IgD-negative memory B cell (primary cell): ENCODE measurements around the gene CCDC40. TPM values are rescaled to one million over a fixed set of nuclear protein-coding genes. Genes with fewer than 3 reads are reported as not detected.

Source experiments
- H3K27ac Mint-ChIP-seq, 3 donors: one replicate each; pipeline ENCODE4 v1.8.0; 2020 to 2022; ENCODE audit warnings: mild to moderate bottlenecking in 3 of 3, mixed read lengths in 3 of 3, moderate library complexity in 1 of 3
- H3K27me3 Mint-ChIP-seq: one replicate; pipeline ENCODE4 v1.8.0; 2021; ENCODE audit warnings: mixed read lengths
- H3K36me3 Mint-ChIP-seq: one replicate; pipeline ENCODE4 v1.8.0; 2020; ENCODE audit warnings: mild to moderate bottlenecking, mixed read lengths
- H3K4me1 Mint-ChIP-seq, 3 donors: one replicate each; pipeline ENCODE4 v1.8.0; 2020 to 2022; ENCODE audit warnings: mixed read lengths in 3 of 3, mild to moderate bottlenecking in 1 of 3
- H3K4me3 Mint-ChIP-seq, 4 donors: one replicate each; pipeline ENCODE4 v1.8.0; 2020 to 2022; ENCODE audit warnings: mild to moderate bottlenecking in 4 of 4, mixed read lengths in 4 of 4, moderate library complexity in 3 of 4
- H3K9me3 Mint-ChIP-seq, 3 donors: one replicate each; pipeline ENCODE4 v1.8.0; 2020 to 2021; ENCODE audit warnings: mixed read lengths in 3 of 3, mild to moderate bottlenecking in 1 of 3
- polyA plus RNA-seq: library from polyadenylated mRNA; unstranded; fragments of 300-500 nt; fragmentation: Illumina TruSeq; gene quantifications from one replicate; pipeline ENCODE4 v1.2.3, GENCODE V29; 2021

CCDC40 gene
- polyA plus RNA-seq, 1 donor from 2014 or later, result not detected

- H3K9me3 Mint-ChIP-seq, result no peaks in the 10 kb centered on the region
- peaks cover 9 to 18% (median 11%) of the 10 kb centered on the region in 3 donors for H3K4me1 Mint-ChIP-seq
- no peaks in the 10 kb centered on the region for H3K27me3 Mint-ChIP-seq
- peaks cover 5% of the 10 kb centered on the region for H3K36me3 Mint-ChIP-seq
- H3K27ac Mint-ChIP-seq, result peak within 1 kb of the TSS; percentile 82 to 94 (median 87)
- peak within 1 kb of the TSS; percentile 89 to 96 (median 95) for H3K4me3 Mint-ChIP-seq
Measured at GRCh38 chr17:80101011-80101945, 64.8 kb downstream of the CCDC40 start, which contains the start of gene GAA. Gene GAA, plus strand, starts transcription at chr17:80101581. Its CDS starts 3,006 bp downstream, at chr17:80104587.

- Mint-ChIP-seq H3K27ac (peak overlapping the region; percentile 82 to 94 (median 87)), H3K27me3 (no peaks in the 10 kb centered on the region), H3K4me1 (peaks cover 9 to 18% (median 11%) of the 10 kb centered on the region in 3 donors), H3K36me3 (peaks cover 5% of the 10 kb centered on the region), H3K9me3 (no peaks in the 10 kb centered on the region), H3K4me3 (peak overlapping the region; percentile 89 to 96 (median 95))
Measured at GRCh38 chr17:80101946-80102663, 65.7 kb downstream of the CCDC40 start.

GRCh38 chr17:80102664-80103448 is 66.4 kb downstream of the CCDC40 start:
- Mint-ChIP-seq H3K9me3 (no peaks in the 10 kb centered on the region), H3K4me3 (peak overlapping the region; percentile 54 to 96 (median 72)), H3K4me1 (peaks cover 9 to 18% (median 11%) of the 10 kb centered on the region in 3 donors), H3K36me3 (peaks cover 5% of the 10 kb centered on the region), H3K27ac (peak overlapping the region; percentile 47 to 94 (median 82)), H3K27me3 (no peaks in the 10 kb centered on the region)

DNA sequence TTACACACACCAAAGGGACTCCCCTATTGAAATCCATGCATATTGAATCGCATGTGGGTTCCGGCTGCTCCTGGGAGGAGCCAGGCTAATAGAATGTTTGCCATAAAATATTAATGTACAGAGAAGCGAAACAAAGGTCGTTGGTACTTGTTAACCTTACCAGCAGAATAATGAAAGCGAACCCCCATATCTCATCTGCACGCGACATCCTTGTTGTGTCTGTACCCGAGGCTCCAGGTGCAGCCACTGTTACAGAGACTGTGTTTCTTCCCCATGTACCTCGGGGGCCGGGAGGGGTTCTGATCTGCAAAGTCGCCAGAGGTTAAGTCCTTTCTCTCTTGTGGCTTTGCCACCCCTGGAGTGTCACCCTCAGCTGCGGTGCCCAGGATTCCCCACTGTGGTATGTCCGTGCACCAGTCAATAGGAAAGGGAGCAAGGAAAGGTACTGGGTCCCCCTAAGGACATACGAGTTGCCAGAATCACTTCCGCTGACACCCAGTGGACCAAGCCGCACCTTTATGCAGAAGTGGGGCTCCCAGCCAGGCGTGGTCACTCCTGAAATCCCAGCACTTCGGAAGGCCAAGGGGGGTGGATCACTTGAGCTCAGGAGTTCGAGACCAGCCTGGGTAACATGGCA is 67.1 kb downstream of the CCDC40 start:
- H3K9me3 Mint-ChIP-seq, result no peaks in the 10 kb centered on the region
- peak overlapping the region in 2 of 4 donors; percentile 4 to 96 for H3K4me3 Mint-ChIP-seq
- peaks cover 9 to 18% (median 11%) of the 10 kb centered on the region in 3 donors for H3K4me1 Mint-ChIP-seq
- H3K27ac Mint-ChIP-seq, result peak overlapping the region in 2 of 3 donors; percentile 10 to 62
- peaks cover 5% of the 10 kb centered on the region for H3K36me3 Mint-ChIP-seq
- H3K27me3 Mint-ChIP-seq, result no peaks in the 10 kb centered on the region

DNA sequence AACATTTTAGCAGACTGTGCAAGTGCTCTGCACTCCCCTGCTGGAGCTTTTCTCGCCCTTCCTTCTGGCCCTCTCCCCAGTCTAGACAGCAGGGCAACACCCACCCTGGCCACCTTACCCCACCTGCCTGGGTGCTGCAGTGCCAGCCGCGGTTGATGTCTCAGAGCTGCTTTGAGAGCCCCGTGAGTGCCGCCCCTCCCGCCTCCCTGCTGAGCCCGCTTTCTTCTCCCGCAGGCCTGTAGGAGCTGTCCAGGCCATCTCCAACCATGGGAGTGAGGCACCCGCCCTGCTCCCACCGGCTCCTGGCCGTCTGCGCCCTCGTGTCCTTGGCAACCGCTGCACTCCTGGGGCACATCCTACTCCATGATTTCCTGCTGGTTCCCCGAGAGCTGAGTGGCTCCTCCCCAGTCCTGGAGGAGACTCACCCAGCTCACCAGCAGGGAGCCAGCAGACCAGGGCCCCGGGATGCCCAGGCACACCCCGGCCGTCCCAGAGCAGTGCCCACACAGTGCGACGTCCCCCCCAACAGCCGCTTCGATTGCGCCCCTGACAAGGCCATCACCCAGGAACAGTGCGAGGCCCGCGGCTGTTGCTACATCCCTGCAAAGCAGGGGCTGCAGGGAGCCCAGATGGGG is 68.0 kb downstream of the CCDC40 start:
- H3K36me3 Mint-ChIP-seq, result peaks cover 5% of the 10 kb centered on the region
- H3K9me3 Mint-ChIP-seq, result no peaks in the 10 kb centered on the region
- H3K4me3 Mint-ChIP-seq, result peak overlapping the region in 2 of 4 donors; percentile 45 to 68
- H3K27ac Mint-ChIP-seq, result peak overlapping the region in 1 of 3 donors; percentile 62
- H3K4me1 Mint-ChIP-seq, result peaks cover 9 to 18% (median 11%) of the 10 kb centered on the region in 3 donors
- H3K27me3 Mint-ChIP-seq, result no peaks in the 10 kb centered on the region

- Mint-ChIP-seq H3K4me1 (peaks cover 9 to 18% (median 11%) of the 10 kb centered on the region in 3 donors), H3K27ac (no peak overlapping the region)
Measured at GRCh38 chr17:80104956-80105375, 68.5 kb downstream of the CCDC40 start.

DNA sequence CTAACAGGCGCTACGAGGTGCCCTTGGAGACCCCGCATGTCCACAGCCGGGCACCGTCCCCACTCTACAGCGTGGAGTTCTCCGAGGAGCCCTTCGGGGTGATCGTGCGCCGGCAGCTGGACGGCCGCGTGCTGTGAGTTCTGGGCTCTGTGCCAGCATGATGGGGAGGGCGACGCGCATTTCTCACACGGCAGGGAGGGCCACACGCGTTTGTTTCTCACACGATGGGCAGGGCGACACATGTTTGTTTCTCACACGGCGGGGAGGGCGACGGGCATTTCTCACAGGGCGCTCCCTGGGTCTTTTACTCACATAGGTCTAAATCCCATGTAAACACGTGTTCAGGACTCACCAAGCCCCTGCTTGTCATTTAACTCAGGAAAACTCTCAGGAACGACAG is 69.3 kb downstream of the CCDC40 start:
- H3K9me3 Mint-ChIP-seq, result no peaks in the 10 kb centered on the region
- H3K4me3 Mint-ChIP-seq, result peak overlapping the region in 1 of 4 donors; percentile 58
- peak overlapping the region in 2 of 3 donors; percentile 14 to 53 for H3K27ac Mint-ChIP-seq
- H3K4me1 Mint-ChIP-seq, result peaks cover 7 to 12% (median 11%) of the 10 kb centered on the region in 3 donors
- H3K27me3 Mint-ChIP-seq, result no peaks in the 10 kb centered on the region
- H3K36me3 Mint-ChIP-seq, result peaks cover 5% of the 10 kb centered on the region

More at GRCh38 chr17:80104956-80105375, 68.5 kb downstream of the CCDC40 start:
- Mint-ChIP-seq H3K9me3 (no peaks in the 10 kb centered on the region), H3K36me3 (peaks cover 5% of the 10 kb centered on the region), H3K27me3 (no peaks in the 10 kb centered on the region), H3K4me3 (peak overlapping the region in 1 of 4 donors; percentile 29)

- H3K27ac Mint-ChIP-seq, result peak overlapping the region in 2 of 3 donors; percentile 14 to 53
- peaks cover 5% of the 10 kb centered on the region for H3K36me3 Mint-ChIP-seq
- no peaks in the 10 kb centered on the region for H3K27me3 Mint-ChIP-seq
- no peaks in the 10 kb centered on the region for H3K9me3 Mint-ChIP-seq
- peaks cover 4 to 11% (median 10%) of the 10 kb centered on the region in 3 donors for H3K4me1 Mint-ChIP-seq
- peak overlapping the region in 1 of 4 donors; percentile 58 for H3K4me3 Mint-ChIP-seq
Measured at GRCh38 chr17:80106176-80106575, 69.7 kb downstream of the CCDC40 start.

- H3K4me3 Mint-ChIP-seq, result no peak overlapping the region
- H3K9me3 Mint-ChIP-seq, result no peaks in the 10 kb centered on the region
- H3K4me1 Mint-ChIP-seq, result peaks cover 4 to 11% (median 10%) of the 10 kb centered on the region in 3 donors
- no peaks in the 10 kb centered on the region for H3K27me3 Mint-ChIP-seq
- no peak overlapping the region for H3K27ac Mint-ChIP-seq
- peaks cover 5% of the 10 kb centered on the region for H3K36me3 Mint-ChIP-seq
Measured at GRCh38 chr17:80106751-80107150, 70.3 kb downstream of the CCDC40 start.

GRCh38 chr17:80107231-80108021 is 71.0 kb downstream of the CCDC40 start:
- H3K4me3 Mint-ChIP-seq, result no peak overlapping the region
- H3K4me1 Mint-ChIP-seq, result peaks cover 0 to 6% (median 4%) of the 10 kb centered on the region in 3 donors
- H3K27ac Mint-ChIP-seq, result no peak overlapping the region
- no peaks in the 10 kb centered on the region for H3K9me3 Mint-ChIP-seq
- H3K36me3 Mint-ChIP-seq, result peaks cover 5% of the 10 kb centered on the region
- H3K27me3 Mint-ChIP-seq, result no peaks in the 10 kb centered on the region

DNA sequence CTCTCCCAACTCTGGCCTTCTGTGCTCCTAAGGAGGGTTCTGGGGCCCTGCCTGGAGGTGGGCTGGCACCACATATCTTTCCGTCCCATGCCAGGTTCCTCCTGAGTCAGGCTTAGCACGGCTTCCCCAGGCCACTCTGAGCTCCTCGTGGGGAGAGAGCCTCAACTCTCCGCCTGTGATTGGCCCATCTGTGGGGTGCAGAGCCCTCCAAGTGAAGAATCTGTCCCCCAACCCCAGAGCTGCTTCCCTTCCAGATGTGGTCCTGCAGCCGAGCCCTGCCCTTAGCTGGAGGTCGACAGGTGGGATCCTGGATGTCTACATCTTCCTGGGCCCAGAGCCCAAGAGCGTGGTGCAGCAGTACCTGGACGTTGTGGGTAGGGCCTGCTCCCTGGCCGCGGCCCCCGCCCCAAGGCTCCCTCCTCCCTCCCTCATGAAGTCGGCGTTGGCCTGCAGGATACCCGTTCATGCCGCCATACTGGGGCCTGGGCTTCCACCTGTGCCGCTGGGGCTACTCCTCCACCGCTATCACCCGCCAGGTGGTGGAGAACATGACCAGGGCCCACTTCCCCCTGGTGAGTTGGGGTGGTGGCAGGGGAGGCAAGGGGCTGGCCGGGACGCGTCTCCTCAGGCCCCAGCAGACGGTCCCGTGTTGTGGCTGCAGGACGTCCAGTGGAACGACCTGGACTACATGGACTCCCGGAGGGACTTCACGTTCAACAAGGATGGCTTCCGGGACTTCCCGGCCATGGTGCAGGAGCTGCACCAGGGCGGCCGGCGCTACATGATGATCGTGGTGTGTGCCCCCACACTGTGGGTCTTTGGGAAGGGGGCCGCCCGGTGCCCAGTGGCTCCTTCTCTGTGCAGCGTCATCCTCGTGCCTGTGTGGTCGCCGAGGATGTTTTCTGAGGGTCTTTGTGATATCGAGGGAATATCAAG is 71.9 kb downstream of the CCDC40 start:
- H3K27ac Mint-ChIP-seq, result no peak overlapping the region
- no peak overlapping the region for H3K4me3 Mint-ChIP-seq
- peaks cover 0 to 1% (median 0%) of the 10 kb centered on the region in 3 donors for H3K4me1 Mint-ChIP-seq
- no peaks in the 10 kb centered on the region for H3K27me3 Mint-ChIP-seq
- H3K36me3 Mint-ChIP-seq, result peaks cover 5% of the 10 kb centered on the region
- H3K9me3 Mint-ChIP-seq, result no peaks in the 10 kb centered on the region

GRCh38 chr17:80109066-80109660 is 72.7 kb downstream of the CCDC40 start:
- Mint-ChIP-seq H3K27me3 (no peaks in the 10 kb centered on the region), H3K36me3 (peaks cover 8% of the 10 kb centered on the region), H3K9me3 (no peaks in the 10 kb centered on the region), H3K4me1 (no peaks in the 10 kb centered on the region), H3K27ac (no peak overlapping the region), H3K4me3 (peak overlapping the region in 1 of 4 donors; percentile 17)
